Left ventricle myocardium inferior (tissue), 1 donor: ENCODE measurements around the gene ZDHHC22. TPM values are rescaled to one million over a fixed set of nuclear protein-coding genes. Genes with fewer than 3 reads are reported as not detected.

ENCODE experiments used
- DNase-seq: peaks from one replicate; pipeline ENCODE4 v3.0.0-alpha.2; 2020
- H3K27ac ChIP-seq: fragments of 200-600 bp; replicated peaks from 2 replicates; pipeline ENCODE4 v1.8.0; 2021
- H3K27me3 ChIP-seq: fragments of 200-600 bp; 2 replicates; pipeline ENCODE4 v1.8.0; 2021; ENCODE audit warnings: low read depth
- H3K36me3 ChIP-seq: fragments of 200-600 bp; 2 replicates; pipeline ENCODE4 v1.8.0; 2021
- H3K4me1 ChIP-seq: fragments of 200-600 bp; 2 replicates; pipeline ENCODE4 v1.8.0; 2021
- H3K4me3 ChIP-seq: fragments of 200-600 bp; 2 replicates; pipeline ENCODE4 v1.8.0; 2021; ENCODE audit warnings: mild to moderate bottlenecking, moderate library complexity
- H3K9me3 ChIP-seq: fragments of 200-600 bp; replicated peaks from 2 replicates; pipeline ENCODE4 v1.8.0; 2021
- CTCF ChIP-seq: fragments of 200-600 bp; IDR thresholded peaks from 2 replicates; pipeline ENCODE4 v1.8.0; 2021; ENCODE audit warnings: antibody characterized with exemption, mild to moderate bottlenecking, borderline replicate concordance
- intact Hi-C: fragments of 100-400 bp; cut with micrococcal nuclease; formaldehyde crosslinking; loops from one replicate; pipeline ENCODE4 v1.11.0; 2022
- total RNA-seq: library from RNA; stranded (reverse); fragmentation: NEBNext Ultra II Directional; extraction: Animal tissue kit (Norgen Biotek cat#: 25700); gene quantifications from one replicate; pipeline ENCODE4 v1.2.1, GENCODE V29; 2021
- donor health status: DM: no; HTN: yes; CAD: no; lungs with severe emphysema.

ZDHHC22 gene
- total RNA-seq, 1 donor from 2014 or later = not detected

GRCh38 chr14:77088219-77088618 lies 53.4 kb downstream of the ZDHHC22 start:
- intact Hi-C loops = no loop called here
- H3K4me3 ChIP-seq = no peak overlapping the region
- no peak overlapping the region for H3K27ac ChIP-seq
- no peak for TF ChIP-seq CTCF
- no peak for DNase-seq
- no peaks in the 10 kb centered on the region for H3K27me3 ChIP-seq
- no peaks in the 10 kb centered on the region for H3K36me3 ChIP-seq
- peaks cover 16% of the 10 kb centered on the region for H3K9me3 ChIP-seq
- H3K4me1 ChIP-seq = peaks cover 8% of the 10 kb centered on the region

- Histone ChIP-seq H3K9me3 (peaks cover 16% of the 10 kb centered on the region), H3K4me3 (no peak overlapping the region), H3K36me3 (no peaks in the 10 kb centered on the region), H3K27ac (no peak overlapping the region), H3K27me3 (no peaks in the 10 kb centered on the region), H3K4me1 (peaks cover 8% of the 10 kb centered on the region)
- intact Hi-C loops = no loop called here
- DNase-seq = no peak
- TF ChIP-seq CTCF = no peak
These were observed 54.0 kb downstream of the ZDHHC22 start for GRCh38 chr14:77087631-77088030.

- TF ChIP-seq CTCF = no peak
- no peak overlapping the region for H3K4me3 ChIP-seq
- no peak overlapping the region for H3K27ac ChIP-seq
- peaks cover 15% of the 10 kb centered on the region for H3K9me3 ChIP-seq
- no peaks in the 10 kb centered on the region for H3K36me3 ChIP-seq
- peaks cover 8% of the 10 kb centered on the region for H3K4me1 ChIP-seq
- intact Hi-C loops = no loop called here
- no peak for DNase-seq
- no peaks in the 10 kb centered on the region for H3K27me3 ChIP-seq
These were observed 54.6 kb downstream of the ZDHHC22 start for GRCh38 chr14:77086951-77087350.

- peaks cover 7% of the 10 kb centered on the region for H3K9me3 ChIP-seq
- H3K4me1 ChIP-seq = peaks cover 8% of the 10 kb centered on the region
- no peak overlapping the region for H3K27ac ChIP-seq
- H3K4me3 ChIP-seq = no peak overlapping the region
- no peaks in the 10 kb centered on the region for H3K36me3 ChIP-seq
- H3K27me3 ChIP-seq = no peaks in the 10 kb centered on the region
- intact Hi-C loops = no loop called here
- TF ChIP-seq CTCF = no peak
- no peak for DNase-seq
These were observed 55.4 kb downstream of the ZDHHC22 start for GRCh38 chr14:77086017-77086727.

GRCh38 chr14:77085538-77085937 lies 56.1 kb downstream of the ZDHHC22 start:
- DNase-seq = no peak
- Histone ChIP-seq H3K9me3 (peaks cover 1% of the 10 kb centered on the region), H3K4me3 (no peak overlapping the region), H3K4me1 (peaks cover 8% of the 10 kb centered on the region), H3K36me3 (no peaks in the 10 kb centered on the region), H3K27ac (peak overlapping the region; percentile 40), H3K27me3 (no peaks in the 10 kb centered on the region)
- no peak for TF ChIP-seq CTCF
- intact Hi-C loops = no loop called here
